Subcutaneous adipose tissue (tissue), 4 donors: ENCODE data around the gene FOXP2. TPM values are rescaled to one million over a fixed set of nuclear protein-coding genes. Genes with fewer than 3 reads are reported as not detected.

Experiments
- total RNA-seq, 4 donors: library from RNA; depleted of rRNA; stranded (reverse); fragments of >200 nt; gene quantifications; one replicate each; pipeline ENCODE4 v1.1.0, GENCODE V29; 2016
- TF ChIP-seq, protein P1 (sequence below): fragments of 450-650 bp; IDR thresholded peaks from one replicate; pipeline ENCODE4 v1.5.1; 2016; ENCODE audit warnings: low read depth, mild to moderate bottlenecking, control low read depth, antibody characterized with exemption, moderate library complexity

Gene FOXP2
- total RNA-seq, 4 donors from 2014 or later, result 11.3 to 20.1 (median 16.1) TPM

- TF ChIP-seq, protein P1, sequence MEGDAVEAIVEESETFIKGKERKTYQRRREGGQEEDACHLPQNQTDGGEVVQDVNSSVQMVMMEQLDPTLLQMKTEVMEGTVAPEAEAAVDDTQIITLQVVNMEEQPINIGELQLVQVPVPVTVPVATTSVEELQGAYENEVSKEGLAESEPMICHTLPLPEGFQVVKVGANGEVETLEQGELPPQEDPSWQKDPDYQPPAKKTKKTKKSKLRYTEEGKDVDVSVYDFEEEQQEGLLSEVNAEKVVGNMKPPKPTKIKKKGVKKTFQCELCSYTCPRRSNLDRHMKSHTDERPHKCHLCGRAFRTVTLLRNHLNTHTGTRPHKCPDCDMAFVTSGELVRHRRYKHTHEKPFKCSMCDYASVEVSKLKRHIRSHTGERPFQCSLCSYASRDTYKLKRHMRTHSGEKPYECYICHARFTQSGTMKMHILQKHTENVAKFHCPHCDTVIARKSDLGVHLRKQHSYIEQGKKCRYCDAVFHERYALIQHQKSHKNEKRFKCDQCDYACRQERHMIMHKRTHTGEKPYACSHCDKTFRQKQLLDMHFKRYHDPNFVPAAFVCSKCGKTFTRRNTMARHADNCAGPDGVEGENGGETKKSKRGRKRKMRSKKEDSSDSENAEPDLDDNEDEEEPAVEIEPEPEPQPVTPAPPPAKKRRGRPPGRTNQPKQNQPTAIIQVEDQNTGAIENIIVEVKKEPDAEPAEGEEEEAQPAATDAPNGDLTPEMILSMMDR, result no peak
Measured at GRCh38 chr7:114508086-114508485, 93.5 kb downstream of the FOXP2 start.

DNA sequence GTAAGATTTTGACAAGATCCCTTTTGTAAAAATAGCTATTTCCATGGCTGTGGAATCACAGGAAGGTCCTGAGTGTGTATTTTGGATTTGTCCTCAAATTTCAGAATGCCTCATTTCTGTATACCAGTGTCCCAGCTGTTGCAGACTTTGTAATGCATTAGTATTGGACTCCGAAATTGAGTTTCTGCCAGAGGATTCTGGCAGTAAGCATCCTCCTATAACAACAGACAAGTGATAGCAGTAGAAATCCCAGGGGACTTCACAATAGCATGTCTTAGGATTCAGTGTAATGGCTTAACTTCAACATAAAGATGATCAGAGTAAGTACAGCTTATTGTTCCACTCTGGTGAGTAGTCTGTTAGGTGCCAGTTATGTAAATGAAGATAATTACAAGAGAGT, 104.6 kb downstream of the FOXP2 start:
- TF ChIP-seq, protein P1, result no peak

DNA sequence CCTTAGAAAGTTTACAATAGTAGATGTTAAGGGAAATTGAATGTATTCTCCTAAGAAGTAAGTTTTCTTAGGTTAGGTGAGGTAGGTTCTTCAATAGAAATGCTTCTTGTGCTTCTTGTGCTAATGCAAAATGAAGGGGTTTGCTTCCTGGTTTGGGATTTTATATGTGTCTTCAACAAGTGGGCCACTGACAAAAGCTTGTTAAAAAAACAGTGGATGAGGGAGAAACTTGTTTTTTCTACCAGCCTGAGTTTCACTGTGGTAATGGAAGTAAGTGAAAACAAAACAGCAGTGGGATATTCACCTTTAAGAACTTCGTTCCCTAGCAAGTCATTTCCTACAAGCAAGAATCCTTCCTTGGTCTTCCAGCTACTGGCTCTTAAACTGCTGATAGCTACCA, 107.5 kb downstream of the FOXP2 start:
- TF ChIP-seq, protein P1, result no peak

DNA sequence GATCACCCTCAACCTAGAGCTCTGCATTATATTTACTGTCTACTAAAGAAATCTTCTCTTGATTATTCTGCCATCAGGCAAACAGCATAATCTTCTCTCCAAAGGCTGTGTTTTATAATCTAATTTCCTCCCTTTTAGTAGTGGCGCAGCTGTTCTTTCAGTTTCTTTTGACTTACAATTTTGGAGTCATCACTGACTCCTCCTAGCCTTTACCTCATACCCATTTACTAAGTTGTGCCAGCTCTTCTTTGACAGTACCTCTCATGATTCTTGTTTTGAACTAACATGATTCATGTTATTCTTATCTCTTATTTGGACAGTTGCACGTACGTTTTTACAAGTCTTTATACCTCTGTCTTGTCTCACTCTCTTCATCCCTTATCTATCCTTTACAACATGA, 113.0 kb downstream of the FOXP2 start:
- TF ChIP-seq, protein P1, result no peak

GRCh38 chr7:114530057-114530611, 115.5 kb downstream of the FOXP2 start:
- TF ChIP-seq, protein P1, result no peak

- TF ChIP-seq, protein P1, result no peak
Measured at GRCh38 chr7:114531326-114531725, 116.7 kb downstream of the FOXP2 start.

DNA sequence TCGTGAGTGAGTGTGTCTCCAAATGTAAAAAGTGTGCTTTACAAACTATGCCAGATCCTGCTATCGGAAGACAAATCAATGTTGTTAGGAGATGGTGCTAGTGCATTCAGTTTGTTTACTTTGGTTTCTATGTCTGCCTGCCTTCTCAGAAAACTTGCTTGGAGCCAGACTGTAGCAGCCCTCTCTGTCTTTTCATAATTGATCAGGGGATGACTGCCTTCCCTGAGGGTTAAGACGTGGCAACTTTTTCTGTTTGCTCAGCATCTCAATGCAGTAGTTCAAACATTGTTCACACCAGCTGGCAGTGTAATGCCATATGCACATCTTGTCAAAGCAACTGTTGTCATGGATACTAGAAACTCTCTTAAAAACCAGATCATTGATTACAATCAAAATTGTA, 118.5 kb downstream of the FOXP2 start:
- TF ChIP-seq, protein P1, result no peak

GRCh38 chr7:114534953-114535352, 120.3 kb downstream of the FOXP2 start:
- TF ChIP-seq, protein P1, result no peak
